OCI-LY1 (cell line): ENCODE measurements around the gene BHLHE41.

Experiments
- EZH2 ChIP-seq: fragments of 200-600 bp; sonication (generic), shearing (Covaris generic); IDR thresholded peaks from 2 replicates; pipeline ENCODE4 v1.8.0; 2017; ENCODE audit warnings: borderline replicate concordance, mixed run types, mild to moderate bottlenecking, antibody characterized with exemption, low read length, moderate library complexity, mixed read lengths
- TF ChIP-seq, protein P1 (sequence below): fragments of 200-600 bp; sonication (generic), shearing (Covaris generic); IDR thresholded peaks from 2 replicates; pipeline ENCODE4 v1.5.1; 2017; ENCODE audit warnings: mild to moderate bottlenecking, antibody characterized with exemption, low read length, moderate library complexity, mixed read lengths

DNA sequence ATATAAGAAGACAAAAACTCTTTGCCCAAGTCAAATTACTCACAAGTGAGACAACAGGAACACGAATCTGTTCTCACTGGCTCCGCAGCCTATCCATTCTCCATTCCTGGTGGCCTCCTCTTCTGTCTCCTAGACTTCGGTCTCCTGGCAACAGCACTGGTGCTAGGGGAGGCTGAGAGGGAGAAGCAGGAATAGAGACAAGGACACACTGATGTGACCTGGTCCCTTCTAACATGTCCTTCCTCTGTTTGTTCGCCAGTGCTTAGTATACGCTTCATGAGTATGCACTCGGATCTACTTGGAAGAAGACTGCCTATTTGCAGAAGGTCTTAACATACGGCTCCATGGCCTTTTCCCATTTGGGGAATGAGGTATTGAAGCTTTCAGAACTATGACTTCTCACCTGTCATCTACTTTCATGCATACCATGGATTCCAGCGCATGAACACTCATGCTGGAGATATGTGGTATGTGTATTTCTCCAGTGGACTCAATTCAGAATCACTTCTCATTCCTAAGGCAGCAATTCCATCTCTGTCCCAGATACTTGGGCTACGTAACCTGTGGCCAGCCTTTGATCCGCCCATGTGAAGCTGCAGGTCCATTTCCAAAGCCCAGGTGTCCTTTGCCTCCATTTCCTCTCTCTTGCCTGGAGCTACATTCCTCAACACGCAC, 33.9 kb downstream of the BHLHE41 start:
- TF ChIP-seq, protein P1, sequence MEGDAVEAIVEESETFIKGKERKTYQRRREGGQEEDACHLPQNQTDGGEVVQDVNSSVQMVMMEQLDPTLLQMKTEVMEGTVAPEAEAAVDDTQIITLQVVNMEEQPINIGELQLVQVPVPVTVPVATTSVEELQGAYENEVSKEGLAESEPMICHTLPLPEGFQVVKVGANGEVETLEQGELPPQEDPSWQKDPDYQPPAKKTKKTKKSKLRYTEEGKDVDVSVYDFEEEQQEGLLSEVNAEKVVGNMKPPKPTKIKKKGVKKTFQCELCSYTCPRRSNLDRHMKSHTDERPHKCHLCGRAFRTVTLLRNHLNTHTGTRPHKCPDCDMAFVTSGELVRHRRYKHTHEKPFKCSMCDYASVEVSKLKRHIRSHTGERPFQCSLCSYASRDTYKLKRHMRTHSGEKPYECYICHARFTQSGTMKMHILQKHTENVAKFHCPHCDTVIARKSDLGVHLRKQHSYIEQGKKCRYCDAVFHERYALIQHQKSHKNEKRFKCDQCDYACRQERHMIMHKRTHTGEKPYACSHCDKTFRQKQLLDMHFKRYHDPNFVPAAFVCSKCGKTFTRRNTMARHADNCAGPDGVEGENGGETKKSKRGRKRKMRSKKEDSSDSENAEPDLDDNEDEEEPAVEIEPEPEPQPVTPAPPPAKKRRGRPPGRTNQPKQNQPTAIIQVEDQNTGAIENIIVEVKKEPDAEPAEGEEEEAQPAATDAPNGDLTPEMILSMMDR, result no peak
- TF ChIP-seq EZH2, result no peak
